ENCODE measurements around the gene SLC17A9.

SLC17A9 gene

GRCh38 chr20:62911701-62912280, 40.7 kb upstream of the SLC17A9 start:
- no peak overlapping the region for H3K27ac ChIP-seq (ENCODE audit: low read depth, low read length)
- H3K9me3 ChIP-seq (ENCODE audit: control insufficient read depth, insufficient read depth, low read length) = no peaks in the 10 kb centered on the region
- no peak overlapping the region for H3K4me3 ChIP-seq (ENCODE audit: low read depth, low read length)
- H3K4me1 ChIP-seq (ENCODE audit: control insufficient read depth, insufficient read depth, low read length) = peaks cover 25% of the 10 kb centered on the region
- H3K9ac ChIP-seq (ENCODE audit: low read depth, low read length) = no peak overlapping the region
- peaks cover 77% of the 10 kb centered on the region for H3K36me3 ChIP-seq (ENCODE audit: control insufficient read depth, insufficient read depth, low read length)
- H3K27me3 ChIP-seq (ENCODE audit: control insufficient read depth, insufficient read depth, low read length) = no peaks in the 10 kb centered on the region

- Histone ChIP-seq H3K27me3 (ENCODE audit: control insufficient read depth, insufficient read depth, low read length) (no peaks in the 10 kb centered on the region), H3K36me3 (ENCODE audit: control insufficient read depth, insufficient read depth, low read length) (peaks cover 64% of the 10 kb centered on the region)
Observed at GRCh38 chr20:62913043-62913630, 39.4 kb upstream of the SLC17A9 start.

GRCh38 chr20:62914436-62914835, 38.1 kb upstream of the SLC17A9 start:
- Histone ChIP-seq H3K4me3 (ENCODE audit: low read depth, low read length) (no peak overlapping the region), H3K9me3 (ENCODE audit: control insufficient read depth, insufficient read depth, low read length) (no peaks in the 10 kb centered on the region), H3K36me3 (ENCODE audit: control insufficient read depth, insufficient read depth, low read length) (peaks cover 51% of the 10 kb centered on the region), H3K4me1 (ENCODE audit: control insufficient read depth, insufficient read depth, low read length) (peaks cover 52% of the 10 kb centered on the region), H3K27me3 (ENCODE audit: control insufficient read depth, insufficient read depth, low read length) (no peaks in the 10 kb centered on the region), H3K27ac (ENCODE audit: low read depth, low read length) (no peak overlapping the region), H3K9ac (ENCODE audit: low read depth, low read length) (no peak overlapping the region)

More at GRCh38 chr20:62913043-62913630, 39.4 kb upstream of the SLC17A9 start:
- no peaks in the 10 kb centered on the region for H3K9me3 ChIP-seq (ENCODE audit: control insufficient read depth, insufficient read depth, low read length)
- H3K4me3 ChIP-seq (ENCODE audit: low read depth, low read length) = no peak overlapping the region
- H3K4me1 ChIP-seq (ENCODE audit: control insufficient read depth, insufficient read depth, low read length) = peaks cover 39% of the 10 kb centered on the region
- H3K9ac ChIP-seq (ENCODE audit: low read depth, low read length) = no peak overlapping the region
- no peak overlapping the region for H3K27ac ChIP-seq (ENCODE audit: low read depth, low read length)

- Histone ChIP-seq H3K27ac (ENCODE audit: low read depth, low read length) (no peak overlapping the region), H3K9ac (ENCODE audit: low read depth, low read length) (no peak overlapping the region; the same call in 1 of the 2 replicates), H3K4me3 (ENCODE audit: low read depth, low read length) (no peak overlapping the region), H3K4me1 (ENCODE audit: control insufficient read depth, insufficient read depth, low read length) (peaks cover 58% of the 10 kb centered on the region), H3K9me3 (ENCODE audit: control insufficient read depth, insufficient read depth, low read length) (no peaks in the 10 kb centered on the region), H3K36me3 (ENCODE audit: control insufficient read depth, insufficient read depth, low read length) (peaks cover 45% of the 10 kb centered on the region), H3K27me3 (ENCODE audit: control insufficient read depth, insufficient read depth, low read length) (no peaks in the 10 kb centered on the region)
Observed at GRCh38 chr20:62914970-62915457, 37.5 kb upstream of the SLC17A9 start.

GRCh38 chr20:62916703-62917476, 35.6 kb upstream of the SLC17A9 start:
- Histone ChIP-seq H3K4me3 (ENCODE audit: low read depth, low read length) (no peak overlapping the region), H3K9me3 (ENCODE audit: control insufficient read depth, insufficient read depth, low read length) (no peaks in the 10 kb centered on the region), H3K9ac (ENCODE audit: low read depth, low read length) (no peak overlapping the region), H3K36me3 (ENCODE audit: control insufficient read depth, insufficient read depth, low read length) (peaks cover 26% of the 10 kb centered on the region), H3K4me1 (ENCODE audit: control insufficient read depth, insufficient read depth, low read length) (peaks cover 72% of the 10 kb centered on the region), H3K27ac (ENCODE audit: low read depth, low read length) (no peak overlapping the region), H3K27me3 (ENCODE audit: control insufficient read depth, insufficient read depth, low read length) (no peaks in the 10 kb centered on the region)

- no peaks in the 10 kb centered on the region for H3K9me3 ChIP-seq (ENCODE audit: control insufficient read depth, insufficient read depth, low read length)
- H3K36me3 ChIP-seq (ENCODE audit: control insufficient read depth, insufficient read depth, low read length) = peaks cover 18% of the 10 kb centered on the region
- H3K27ac ChIP-seq (ENCODE audit: low read depth, low read length) = peak overlapping the region; percentile 15
- no peak overlapping the region for H3K9ac ChIP-seq (ENCODE audit: low read depth, low read length)
- H3K4me3 ChIP-seq (ENCODE audit: low read depth, low read length) = no peak overlapping the region
- H3K27me3 ChIP-seq (ENCODE audit: control insufficient read depth, insufficient read depth, low read length) = no peaks in the 10 kb centered on the region
- peaks cover 72% of the 10 kb centered on the region for H3K4me1 ChIP-seq (ENCODE audit: control insufficient read depth, insufficient read depth, low read length)
Observed at GRCh38 chr20:62917720-62918119, 34.8 kb upstream of the SLC17A9 start.

GRCh38 chr20:62918147-62918546, 34.4 kb upstream of the SLC17A9 start:
- H3K9ac ChIP-seq (ENCODE audit: low read depth, low read length) = no peak overlapping the region
- H3K27me3 ChIP-seq (ENCODE audit: control insufficient read depth, insufficient read depth, low read length) = no peaks in the 10 kb centered on the region
- H3K4me3 ChIP-seq (ENCODE audit: low read depth, low read length) = no peak overlapping the region
- H3K4me1 ChIP-seq (ENCODE audit: control insufficient read depth, insufficient read depth, low read length) = peaks cover 72% of the 10 kb centered on the region
- H3K27ac ChIP-seq (ENCODE audit: low read depth, low read length) = peak overlapping the region; percentile 15
- peaks cover 14% of the 10 kb centered on the region for H3K36me3 ChIP-seq (ENCODE audit: control insufficient read depth, insufficient read depth, low read length)
- no peaks in the 10 kb centered on the region for H3K9me3 ChIP-seq (ENCODE audit: control insufficient read depth, insufficient read depth, low read length)

- H3K4me3 ChIP-seq (ENCODE audit: low read depth, low read length) = no peak overlapping the region
- H3K9ac ChIP-seq (ENCODE audit: low read depth, low read length) = no peak overlapping the region
- H3K4me1 ChIP-seq (ENCODE audit: control insufficient read depth, insufficient read depth, low read length) = peaks cover 77% of the 10 kb centered on the region
Observed at GRCh38 chr20:62918831-62919230, 33.7 kb upstream of the SLC17A9 start.

GRCh38 chr20:62920039-62920645, 32.4 kb upstream of the SLC17A9 start:
- peak overlapping the region; percentile 45 for H3K27ac ChIP-seq (ENCODE audit: low read depth, low read length)
- H3K9me3 ChIP-seq (ENCODE audit: control insufficient read depth, insufficient read depth, low read length) = no peaks in the 10 kb centered on the region
- H3K27me3 ChIP-seq (ENCODE audit: control insufficient read depth, insufficient read depth, low read length) = no peaks in the 10 kb centered on the region
- H3K9ac ChIP-seq (ENCODE audit: low read depth, low read length) = no peak overlapping the region
- H3K4me1 ChIP-seq (ENCODE audit: control insufficient read depth, insufficient read depth, low read length) = peaks cover 80% of the 10 kb centered on the region
- no peaks in the 10 kb centered on the region for H3K36me3 ChIP-seq (ENCODE audit: control insufficient read depth, insufficient read depth, low read length)
- peak overlapping the region; percentile 15; the same call in 1 of the 2 replicates for H3K4me3 ChIP-seq (ENCODE audit: low read depth, low read length)

More at GRCh38 chr20:62918831-62919230, 33.7 kb upstream of the SLC17A9 start:
- Histone ChIP-seq H3K27me3 (ENCODE audit: control insufficient read depth, insufficient read depth, low read length) (no peaks in the 10 kb centered on the region), H3K27ac (ENCODE audit: low read depth, low read length) (peak overlapping the region; percentile 0), H3K9me3 (ENCODE audit: control insufficient read depth, insufficient read depth, low read length) (no peaks in the 10 kb centered on the region), H3K36me3 (ENCODE audit: control insufficient read depth, insufficient read depth, low read length) (peaks cover 7% of the 10 kb centered on the region)

GRCh38 chr20:62921119-62921687, 31.3 kb upstream of the SLC17A9 start:
- Histone ChIP-seq H3K9me3 (ENCODE audit: control insufficient read depth, insufficient read depth, low read length) (no peaks in the 10 kb centered on the region), H3K27ac (ENCODE audit: low read depth, low read length) (peak overlapping the region; percentile 32), H3K9ac (ENCODE audit: low read depth, low read length) (no peak overlapping the region), H3K27me3 (ENCODE audit: control insufficient read depth, insufficient read depth, low read length) (no peaks in the 10 kb centered on the region), H3K4me1 (ENCODE audit: control insufficient read depth, insufficient read depth, low read length) (peaks cover 72% of the 10 kb centered on the region), H3K36me3 (ENCODE audit: control insufficient read depth, insufficient read depth, low read length) (no peaks in the 10 kb centered on the region), H3K4me3 (ENCODE audit: low read depth, low read length) (no peak overlapping the region)

Data from HUES48 (cell line).